IPS-18c (cell line): ENCODE data around the gene HSPA2.

Source experiments
- H3K4me3 ChIP-seq: 2 replicates; pipeline ENCODE4 v1.7.0; 2013; ENCODE audit warnings: low read depth, mild to moderate bottlenecking, low read length, moderate library complexity; ENCODE audit not compliant: insufficient read depth
- H3K9me3 ChIP-seq: one replicate; pipeline ENCODE4 v1.6.1; 2013; ENCODE audit warnings: mild to moderate bottlenecking, low read length, moderate library complexity; ENCODE audit not compliant: control insufficient read depth, insufficient read depth

Gene HSPA2

DNA sequence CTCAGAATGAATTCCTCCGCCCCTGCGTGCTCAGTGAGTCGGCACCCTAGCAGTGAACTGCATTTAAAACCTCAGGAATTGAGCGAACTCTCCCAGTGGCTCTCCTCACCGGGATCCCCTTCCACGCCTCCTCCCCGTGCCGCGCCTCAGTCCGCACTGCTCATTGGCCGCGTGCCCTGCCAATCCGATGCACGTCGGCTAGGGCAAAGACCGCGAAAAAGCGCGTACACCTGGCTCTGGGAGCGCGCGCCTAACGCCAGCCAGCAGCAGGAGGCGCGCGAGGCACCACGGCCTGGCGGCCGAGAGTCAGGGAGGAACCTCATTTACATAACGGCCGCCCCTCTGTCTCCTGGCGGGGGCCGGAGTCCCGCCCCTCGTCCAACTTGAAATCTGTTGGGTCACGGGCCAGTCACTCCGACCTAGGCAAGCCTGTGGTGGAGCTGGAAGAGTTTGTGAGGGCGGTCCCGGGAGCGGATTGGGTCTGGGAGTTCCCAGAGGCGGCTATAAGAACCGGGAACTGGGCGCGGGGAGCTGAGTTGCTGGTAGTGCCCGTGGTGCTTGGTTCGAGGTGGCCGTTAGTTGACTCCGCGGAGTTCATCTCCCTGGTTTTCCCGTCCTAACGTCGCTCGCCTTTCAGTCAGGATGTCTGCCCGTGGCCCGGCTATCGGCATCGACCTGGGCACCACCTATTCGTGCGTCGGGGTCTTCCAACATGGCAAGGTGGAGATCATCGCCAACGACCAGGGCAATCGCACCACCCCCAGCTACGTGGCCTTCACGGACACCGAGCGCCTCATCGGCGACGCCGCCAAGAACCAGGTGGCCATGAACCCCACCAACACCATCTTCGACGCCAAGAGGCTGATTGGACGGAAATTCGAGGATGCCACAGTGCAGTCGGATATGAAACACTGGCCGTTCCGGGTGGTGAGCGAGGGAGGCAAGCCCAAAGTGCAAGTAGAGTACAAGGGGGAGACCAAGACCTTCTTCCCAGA lies at the start of gene HSPA2:
Gene HSPA2, plus strand, starts transcription at position 534 of the 995 bp plus-strand sequence. Its CDS starts 109 bp downstream, at position 643.
- Histone ChIP-seq H3K4me3 (peak within 1 kb of the TSS; percentile 52), H3K9me3 (peaks cover 11% of the 10 kb centered on the region)

DNA sequence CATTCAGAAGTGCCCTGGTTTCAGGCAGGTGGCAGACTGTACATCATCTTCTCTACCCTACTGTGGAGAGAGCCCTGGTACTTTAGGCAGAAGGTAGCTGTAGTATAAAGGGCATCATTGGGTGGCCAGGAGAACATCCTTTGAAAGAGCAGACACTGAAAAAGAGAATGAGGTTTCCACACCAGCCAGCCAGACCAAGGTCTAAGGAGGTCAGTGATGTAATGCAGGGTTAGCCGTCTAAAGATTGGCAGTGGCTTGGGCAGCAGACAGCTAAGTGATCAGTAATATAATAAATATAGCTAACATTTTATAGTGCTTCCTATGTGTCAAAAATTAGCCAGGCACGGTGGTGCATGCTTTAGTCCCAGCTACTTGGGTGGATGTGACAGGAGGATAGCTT lies 48.9 kb upstream of the HSPA2 start:
- H3K4me3 ChIP-seq, result no peak overlapping the region
- no peaks in the 10 kb centered on the region for H3K9me3 ChIP-seq

DNA sequence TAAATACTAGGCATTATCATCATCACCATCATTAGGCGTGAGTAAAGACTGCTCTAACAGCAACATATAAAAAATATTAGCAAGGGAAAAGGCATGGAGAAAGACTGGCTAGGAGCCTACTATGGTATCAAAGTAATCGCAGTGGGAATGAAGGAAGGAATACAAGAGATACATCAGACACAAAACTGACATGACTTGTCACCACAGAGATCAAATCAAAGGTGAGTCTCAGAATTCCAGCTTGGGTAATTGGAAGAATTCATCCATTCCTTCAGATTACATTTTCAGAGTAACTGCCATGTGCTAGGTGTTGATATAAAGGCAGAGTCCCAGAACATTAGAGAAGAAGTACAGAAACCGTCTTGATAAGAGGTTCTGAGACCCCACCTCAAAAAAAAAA lies 47.1 kb upstream of the HSPA2 start:
- Histone ChIP-seq H3K4me3 (no peak overlapping the region), H3K9me3 (no peaks in the 10 kb centered on the region)

DNA sequence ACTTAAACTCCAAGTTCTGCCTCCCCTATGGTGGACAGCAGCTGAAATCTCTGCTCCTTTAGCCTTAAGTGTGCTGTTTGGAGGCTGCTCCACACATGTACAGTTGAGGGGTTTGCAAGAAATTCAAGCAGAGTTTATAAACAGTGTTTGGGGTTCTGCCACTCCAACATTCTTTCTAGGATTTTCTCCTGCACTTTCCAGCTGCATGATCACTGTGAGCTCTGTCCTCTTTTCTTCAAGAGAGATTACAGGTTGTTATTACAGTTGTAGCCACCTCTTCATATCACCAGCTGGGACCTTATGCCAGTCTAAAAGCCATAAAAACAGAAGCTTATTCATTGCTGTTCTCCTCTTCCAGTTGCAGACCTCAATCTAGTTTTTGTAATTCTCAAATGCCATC lies 45.3 kb upstream of the HSPA2 start:
- no peak overlapping the region for H3K4me3 ChIP-seq

DNA sequence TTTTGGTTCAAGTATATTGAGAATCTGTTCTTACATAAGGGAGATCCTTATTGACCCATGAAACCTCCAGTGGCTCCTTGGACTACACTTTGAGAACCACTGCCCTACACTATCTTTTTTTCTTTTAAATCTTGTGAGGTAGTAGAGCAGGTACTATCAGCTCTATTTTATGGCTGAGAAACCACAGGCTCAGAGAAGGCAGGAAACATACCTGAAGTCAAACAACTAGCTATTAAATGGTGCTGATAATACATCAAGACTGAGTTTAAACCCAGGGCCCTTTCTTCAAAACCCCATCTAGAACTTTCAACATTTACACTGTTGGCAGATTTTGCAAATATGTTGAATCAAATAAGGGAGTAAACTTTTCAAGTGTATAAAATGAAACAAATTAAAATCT lies 43.8 kb upstream of the HSPA2 start:
- no peak overlapping the region for H3K4me3 ChIP-seq
- H3K9me3 ChIP-seq, result no peaks in the 10 kb centered on the region

More for the DNA sequence above, 45.3 kb upstream of the HSPA2 start:
- H3K9me3 ChIP-seq, result no peaks in the 10 kb centered on the region

DNA sequence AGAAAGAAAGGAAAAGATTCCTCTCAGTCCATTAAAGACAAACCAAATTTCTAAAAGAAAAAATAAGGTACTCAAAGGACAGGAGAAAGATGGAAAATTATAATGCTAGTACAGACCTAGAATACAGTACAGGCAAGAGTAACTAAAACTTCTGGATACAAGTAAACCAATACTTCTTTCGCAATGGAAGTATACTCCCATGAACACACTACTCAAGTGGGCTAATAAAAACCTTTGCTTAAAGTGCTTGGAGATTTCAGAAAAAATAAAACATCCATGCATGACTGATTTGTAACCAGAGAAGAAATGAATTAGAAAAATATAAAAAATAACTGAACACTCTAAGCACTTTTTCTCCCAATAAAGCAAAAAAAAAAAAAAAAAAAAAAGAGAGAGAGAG lies 40.5 kb upstream of the HSPA2 start:
- H3K9me3 ChIP-seq, result no peaks in the 10 kb centered on the region
- no peak overlapping the region for H3K4me3 ChIP-seq

DNA sequence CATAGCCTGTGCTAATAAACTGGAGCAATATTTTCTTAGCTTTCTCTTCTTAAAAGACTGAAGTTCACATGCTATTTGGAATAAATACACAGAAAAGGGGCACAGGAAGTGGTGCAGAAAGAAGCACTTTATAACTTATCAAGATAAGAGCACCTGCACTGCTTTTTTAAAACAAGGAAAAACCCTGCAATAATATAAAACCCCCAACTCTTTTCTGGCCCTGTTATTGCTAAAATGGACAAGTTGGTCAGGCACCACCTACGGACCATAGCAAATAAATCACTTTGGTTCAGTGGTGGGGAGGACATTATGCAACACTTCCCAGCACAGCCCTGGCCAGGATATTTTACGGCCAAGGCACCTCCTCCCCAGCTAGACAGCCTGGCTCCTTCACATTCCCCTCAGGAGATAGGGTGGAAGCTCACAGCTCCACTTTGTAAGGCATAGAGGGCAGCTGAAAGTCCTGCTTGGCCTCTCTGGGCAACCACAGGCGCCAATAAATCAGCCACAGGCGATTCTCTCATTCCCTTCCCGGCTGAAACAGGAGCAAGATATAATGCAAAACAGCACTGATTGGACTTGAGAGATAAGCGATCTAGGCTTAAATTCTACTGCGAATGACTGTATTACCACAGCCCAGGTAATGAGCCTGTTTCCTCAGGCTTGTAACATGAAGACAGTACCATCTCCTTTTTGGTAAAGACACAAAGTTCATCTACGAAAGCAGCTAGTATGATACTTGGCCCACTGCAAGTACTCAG lies 39.0 kb upstream of the HSPA2 start:
- Histone ChIP-seq H3K4me3 (no peak overlapping the region), H3K9me3 (no peaks in the 10 kb centered on the region)

DNA sequence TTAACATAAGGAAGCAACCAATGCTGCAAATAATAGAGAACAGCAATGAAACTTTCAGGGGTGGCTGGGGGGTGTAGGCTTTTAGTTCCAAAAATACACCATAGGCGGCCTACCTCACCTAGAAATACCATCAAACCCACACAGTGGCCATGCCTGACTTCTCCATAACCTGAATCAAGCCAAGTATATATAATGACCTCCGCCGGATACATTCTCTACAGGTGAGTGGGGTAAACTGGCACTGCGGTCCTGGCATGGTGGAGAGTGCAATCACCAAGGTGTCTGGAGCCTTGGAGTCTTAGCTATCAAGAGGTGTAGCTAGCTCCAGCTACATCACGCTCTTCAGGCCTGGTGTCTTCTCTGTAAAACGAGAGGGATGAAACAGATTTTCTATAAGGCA lies 38.1 kb upstream of the HSPA2 start:
- peak overlapping the region; percentile 86 for H3K4me3 ChIP-seq
- no peaks in the 10 kb centered on the region for H3K9me3 ChIP-seq

DNA sequence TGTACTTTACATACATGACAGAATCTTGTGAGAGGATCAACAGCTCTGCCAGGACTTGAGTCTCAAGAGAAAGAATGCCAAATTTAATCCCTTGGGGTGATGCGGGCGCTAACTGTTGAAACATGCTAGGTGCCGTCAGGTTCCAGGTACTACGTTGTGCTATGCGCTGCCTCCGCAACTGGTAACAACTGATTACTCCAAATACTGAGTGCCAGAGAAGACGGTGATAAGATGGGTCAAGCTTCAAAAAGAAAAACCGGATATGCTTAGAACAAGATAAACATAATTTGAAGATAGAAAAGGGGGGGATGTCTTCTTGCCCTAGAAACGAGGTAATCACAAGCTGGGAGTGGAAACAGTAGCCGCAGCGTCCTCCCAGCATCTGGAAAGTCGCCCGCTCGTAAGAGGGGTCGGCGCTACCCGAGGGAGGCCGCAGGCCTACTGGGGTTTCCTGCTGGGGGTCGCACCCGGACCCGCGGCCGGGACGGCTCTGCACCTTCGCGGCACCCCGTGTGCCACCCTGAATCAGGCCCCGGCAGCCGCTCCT lies 37.6 kb upstream of the HSPA2 start:
- H3K9me3 ChIP-seq, result no peaks in the 10 kb centered on the region
- H3K4me3 ChIP-seq, result peak overlapping the region; percentile 86

DNA sequence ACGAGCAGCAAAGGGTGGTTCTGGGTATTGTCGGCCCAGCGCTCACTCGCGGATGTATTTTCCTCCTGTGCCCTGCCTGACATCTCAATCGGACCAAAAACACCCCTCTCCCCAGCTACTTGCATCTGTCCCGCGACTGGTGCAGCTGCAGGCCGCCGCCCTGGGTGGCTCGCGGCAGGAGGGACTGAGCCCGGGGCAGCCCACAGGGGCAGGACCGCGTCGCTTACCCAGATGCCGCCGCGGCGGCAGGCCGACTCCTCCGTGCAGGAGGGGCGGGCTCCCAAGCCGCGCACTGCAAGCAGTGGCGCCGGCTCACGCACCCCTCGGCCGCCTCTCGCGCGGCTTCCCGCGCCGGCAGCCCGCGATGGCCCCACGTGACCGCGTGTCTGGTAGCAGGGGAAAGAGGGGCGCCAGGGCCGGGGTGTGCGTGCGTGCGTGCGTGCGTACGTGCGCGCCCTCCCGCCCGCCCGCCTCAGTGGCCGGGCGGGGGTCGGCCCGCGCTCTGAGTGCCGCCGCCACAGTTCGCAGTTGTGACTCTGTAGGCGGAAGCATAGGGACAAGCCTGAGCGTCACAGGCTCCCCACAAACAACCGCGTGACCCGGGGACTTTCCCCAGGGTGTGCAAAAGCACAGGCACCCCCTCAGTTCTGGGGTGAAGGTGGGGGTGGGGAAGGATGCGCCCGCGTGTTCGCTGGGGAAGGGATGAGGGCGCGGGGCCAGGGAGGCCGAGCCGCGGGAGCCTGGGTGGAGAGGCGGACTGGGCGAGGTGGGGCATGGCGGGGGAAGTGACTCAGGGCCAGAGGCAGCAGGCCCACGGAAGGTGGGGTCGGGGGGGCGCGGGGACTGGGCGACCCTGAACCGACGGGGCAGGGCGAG lies 36.9 kb upstream of the HSPA2 start, which contains the start of gene ZBTB25:
Gene ZBTB25, minus strand, starts transcription at position 405 of the 876 bp plus-strand sequence. CDS start 13,305 bp downstream, outside the sequence.
- Histone ChIP-seq H3K4me3 (peak within 1 kb of the TSS; percentile 86), H3K9me3 (no peaks in the 10 kb centered on the region)

DNA sequence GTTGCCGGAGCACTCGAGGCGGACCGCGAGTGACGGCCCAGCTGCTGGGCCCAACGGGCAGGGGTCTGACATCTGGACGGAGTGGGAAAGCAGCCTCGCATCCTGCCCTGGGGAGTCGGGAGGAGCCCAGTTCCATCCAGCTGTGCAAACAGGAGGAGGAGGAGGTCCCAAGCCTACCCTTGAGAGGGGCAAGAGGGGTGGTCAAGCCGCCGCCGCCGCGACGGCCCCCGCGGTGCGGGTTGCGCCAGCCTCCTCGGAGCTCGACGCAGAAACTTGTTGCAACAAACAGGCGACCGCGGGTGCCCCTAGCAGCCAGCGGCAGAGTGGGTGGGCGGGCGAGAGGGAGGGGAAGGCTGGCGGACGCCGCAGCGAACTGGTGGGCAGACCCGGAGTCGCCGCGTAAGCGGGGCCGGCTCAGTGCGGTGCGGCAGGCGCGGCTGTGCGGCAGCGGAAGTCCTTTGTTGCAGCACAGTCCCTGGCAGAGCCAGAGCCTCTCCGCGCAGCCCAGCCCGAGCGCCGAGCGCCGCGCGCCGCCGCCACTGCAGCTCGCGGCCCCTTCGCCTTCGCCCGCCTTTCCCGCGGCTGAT lies 36.1 kb upstream of the HSPA2 start, which contains the start of gene ZBTB1:
Gene ZBTB1, plus strand, starts transcription at position 461 of the 587 bp plus-strand sequence. CDS start 16,735 bp downstream, outside the sequence.
- peak within 1 kb of the TSS; percentile 86 for H3K4me3 ChIP-seq
- H3K9me3 ChIP-seq, result no peaks in the 10 kb centered on the region

DNA sequence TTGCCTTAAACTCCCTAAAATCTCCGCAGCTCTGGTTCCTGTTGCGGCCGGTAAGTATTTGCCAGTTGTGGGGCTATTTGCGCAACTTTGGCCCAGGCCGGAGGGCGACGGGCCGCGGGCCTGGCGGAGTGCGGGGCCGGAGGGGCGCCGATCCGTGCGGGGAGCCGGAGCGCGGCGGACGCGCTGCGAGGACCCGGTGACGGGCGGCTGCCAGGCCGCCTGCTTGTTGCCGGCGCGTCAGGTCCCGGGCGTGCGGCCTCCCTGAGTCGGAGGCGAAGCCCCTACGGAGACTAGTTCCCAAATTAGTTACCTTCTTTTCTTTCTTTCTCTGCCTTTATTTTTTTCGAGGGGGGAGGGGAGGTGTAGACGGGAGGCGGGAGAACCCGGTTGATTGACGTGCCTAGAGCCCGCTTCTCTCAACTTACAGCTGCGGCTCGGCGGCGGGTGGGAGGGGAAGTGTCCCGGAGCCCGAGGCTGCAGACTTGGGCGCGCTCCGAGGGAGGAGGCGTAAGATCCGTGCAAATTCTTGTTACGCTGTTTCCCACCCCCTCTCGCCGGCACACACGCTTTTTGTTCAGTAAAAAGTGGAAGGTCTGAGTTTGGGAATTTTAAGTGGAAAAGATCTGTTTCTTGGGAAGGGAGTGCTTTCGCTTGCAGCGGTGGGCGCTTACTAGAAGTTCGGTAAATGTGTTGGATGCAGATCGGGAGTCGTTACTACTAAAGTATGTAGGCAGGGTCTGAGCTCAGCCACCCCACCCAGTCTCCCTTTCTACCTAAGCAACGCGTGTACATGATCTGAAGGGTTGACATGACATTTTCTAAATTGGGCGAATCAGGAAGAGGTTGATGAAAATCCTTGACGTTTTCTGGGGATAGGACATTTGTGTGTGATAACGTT lies 35.4 kb upstream of the HSPA2 start:
- Histone ChIP-seq H3K4me3 (peak overlapping the region; percentile 86), H3K9me3 (no peaks in the 10 kb centered on the region)

DNA sequence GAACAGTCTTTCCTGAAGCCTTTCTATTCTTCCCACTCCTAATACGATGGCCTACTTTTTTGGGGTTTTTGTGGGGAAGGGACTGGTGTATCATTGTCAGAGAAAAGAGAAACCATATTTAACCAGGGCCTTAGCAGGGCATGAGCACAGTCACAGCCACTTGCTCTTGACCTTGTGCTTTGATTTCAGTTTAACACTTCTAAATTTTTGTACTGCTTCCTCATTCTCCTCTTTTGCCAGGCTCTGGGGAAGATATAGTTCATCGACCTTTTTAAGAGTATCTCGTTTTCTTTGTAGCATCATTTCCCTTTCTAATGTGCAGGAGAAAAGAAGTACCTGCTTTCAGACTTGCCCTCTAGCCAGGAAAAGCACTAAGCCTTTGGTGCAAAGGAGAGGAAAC lies 33.8 kb upstream of the HSPA2 start:
- H3K4me3 ChIP-seq, result no peak overlapping the region
- no peaks in the 10 kb centered on the region for H3K9me3 ChIP-seq

DNA sequence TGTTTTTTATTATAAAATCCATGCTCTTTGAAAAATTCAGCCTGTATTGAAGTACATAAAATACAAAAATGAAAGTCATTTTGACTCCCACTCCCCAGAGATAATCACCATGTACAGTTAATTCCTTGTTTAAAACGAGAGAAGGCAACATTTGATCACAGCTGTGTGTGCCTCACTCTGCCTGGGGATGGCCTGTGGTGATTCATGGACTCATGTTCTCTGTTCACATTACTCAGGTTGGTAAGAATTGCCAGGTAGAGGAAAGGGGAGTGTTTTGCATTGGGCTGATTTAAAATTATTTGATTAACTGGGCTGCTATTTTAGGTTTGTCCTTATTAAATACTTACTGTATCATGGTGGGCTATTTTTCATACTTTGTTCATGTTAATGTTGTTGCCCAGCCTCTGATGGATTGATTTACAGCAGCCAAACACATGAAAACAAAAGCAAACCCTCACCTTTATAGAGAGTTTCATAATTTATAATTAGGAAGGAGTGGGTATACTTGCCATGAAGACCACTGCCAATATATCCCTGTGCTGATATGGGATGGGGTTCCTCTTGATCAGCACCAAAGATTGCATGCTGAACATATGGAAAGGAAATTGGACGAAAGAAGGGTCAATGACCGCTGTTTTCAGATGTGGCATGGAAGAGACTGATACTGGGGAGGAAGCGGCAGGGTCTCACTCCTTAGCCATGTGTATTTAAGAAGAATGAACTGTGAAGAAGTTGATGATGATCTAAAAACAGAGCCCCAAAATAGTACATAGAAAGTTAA lies 33.0 kb upstream of the HSPA2 start:
- Histone ChIP-seq H3K4me3 (no peak overlapping the region), H3K9me3 (no peaks in the 10 kb centered on the region)
